ENCODE data around the gene RAD51B.

Gene RAD51B

GRCh38 chr14:68653804-68654203 lies 834.2 kb downstream of the RAD51B start:
- no peak for DNase-seq (ENCODE audit: low spot score)
- no peak overlapping the region for H3K27ac ChIP-seq
- ChIA-PET CTCF (interaction anchor here (1.4 kb wide), 1 partner anchor 22 kb away, joined by 3 read pairs; no protein-coding TSS in a partner anchor), POLR2A (ENCODE audit: low non-redundant PET) (no interaction called here)
- no peak for TF ChIP-seq CTCF (conservative IDR thresholded peaks at IDR 0.05; ENCODE audit: low read depth)

- ChIA-PET POLR2A (ENCODE audit: low non-redundant PET) (no interaction called here), CTCF (interaction anchor here (1.4 kb wide), 1 partner anchor 22 kb away, joined by 3 read pairs; no protein-coding TSS in a partner anchor)
- DNase-seq (ENCODE audit: low spot score) = no peak
- H3K27ac ChIP-seq = peak overlapping the region; percentile 16; the same call in 1 of the 2 replicates
- TF ChIP-seq CTCF (conservative IDR thresholded peaks at IDR 0.05; ENCODE audit: low read depth) = no peak
These were observed 834.9 kb downstream of the RAD51B start for GRCh38 chr14:68654471-68654941.

GRCh38 chr14:68655021-68655831 lies 835.6 kb downstream of the RAD51B start:
- ChIA-PET POLR2A (ENCODE audit: low non-redundant PET) (no interaction called here), CTCF (interaction anchor here (1.4 to 1.5 kb wide), 2 partner anchors 12 to 21 kb away, joined by 3 to 5 read pairs; no protein-coding TSS in a partner anchor)
- no peak for TF ChIP-seq CTCF (conservative IDR thresholded peaks at IDR 0.05; ENCODE audit: low read depth)
- DNase-seq (ENCODE audit: low spot score) = no peak
- H3K27ac ChIP-seq = peak overlapping the region; percentile 16; the same call in 1 of the 2 replicates

GRCh38 chr14:68655911-68656316 lies 836.3 kb downstream of the RAD51B start:
- CTCF ChIA-PET = interaction anchor here (0.6 to 1.5 kb wide), 2 partner anchors 13 to 431 kb away, joined by 3 to 5 read pairs; no protein-coding TSS in a partner anchor
- no peak for DNase-seq (ENCODE audit: low spot score)
- peak overlapping the region; percentile 19; the same call in 1 of the 2 replicates for H3K27ac ChIP-seq
- no peak for TF ChIP-seq CTCF (conservative IDR thresholded peaks at IDR 0.05; ENCODE audit: low read depth)
- POLR2A ChIA-PET (ENCODE audit: low non-redundant PET) = no interaction called here

- ChIA-PET CTCF (interaction anchor here (0.6 to 1.5 kb wide), 3 partner anchors 10 to 432 kb away, joined by 3 to 5 read pairs (median 4); no protein-coding TSS in a partner anchor), POLR2A (ENCODE audit: low non-redundant PET) (no interaction called here)
- peak overlapping the region; percentile 19; the same call in 1 of the 2 replicates for H3K27ac ChIP-seq
- DNase-seq (ENCODE audit: low spot score) = no peak
- TF ChIP-seq CTCF (conservative IDR thresholded peaks at IDR 0.05; ENCODE audit: low read depth) = no peak
These were observed 836.9 kb downstream of the RAD51B start for GRCh38 chr14:68656452-68656851.

- DNase-seq (ENCODE audit: low spot score) = no peak
- ChIA-PET CTCF (interaction anchor here (0.6 to 1.0 kb wide), 2 partner anchors 11 to 159 kb away, joined by 3 to 4 read pairs; no protein-coding TSS in a partner anchor), POLR2A (ENCODE audit: low non-redundant PET) (no interaction called here)
- TF ChIP-seq CTCF (conservative IDR thresholded peaks at IDR 0.05; ENCODE audit: low read depth) = no peak
- no peak overlapping the region for H3K27ac ChIP-seq
These were observed 837.9 kb downstream of the RAD51B start for GRCh38 chr14:68657300-68658028.

Data from RWPE1 (cell line).